Nephron progenitor cell (in vitro differentiated cells): ENCODE results near the gene PALD1.

Experiments used
- DNase-seq: peaks from one replicate; pipeline ENCODE4 v3.0.0; 2021
- H3K27ac Mint-ChIP-seq: 2 replicates; pipeline ENCODE4 v1.8.0; 2021; ENCODE audit warnings: mild to moderate bottlenecking, moderate library complexity, mixed read lengths
- H3K27me3 Mint-ChIP-seq: 2 replicates; pipeline ENCODE4 v1.8.0; 2021; ENCODE audit warnings: mild to moderate bottlenecking, low read depth, mixed read lengths; ENCODE audit not compliant: poor library complexity
- H3K36me3 Mint-ChIP-seq: 2 replicates; pipeline ENCODE4 v1.8.0; 2021; ENCODE audit warnings: low read depth, mixed read lengths
- H3K4me1 Mint-ChIP-seq: 2 replicates; pipeline ENCODE4 v1.8.0; 2021; ENCODE audit warnings: mixed read lengths
- H3K4me3 Mint-ChIP-seq: 2 replicates; pipeline ENCODE4 v1.8.0; 2021; ENCODE audit warnings: mild to moderate bottlenecking, moderate library complexity, mixed read lengths
- H3K9me3 Mint-ChIP-seq: 2 replicates; pipeline ENCODE4 v1.8.0; 2021; ENCODE audit warnings: mild to moderate bottlenecking, moderate library complexity, mixed read lengths
- TF ChIP-seq, protein P1 (sequence below): fragments of 200-600 bp; sonication (generic); IDR thresholded peaks from 2 replicates; pipeline ENCODE4 v1.5.0; 2021; ENCODE audit warnings: antibody characterized with exemption

Gene PALD1

DNA sequence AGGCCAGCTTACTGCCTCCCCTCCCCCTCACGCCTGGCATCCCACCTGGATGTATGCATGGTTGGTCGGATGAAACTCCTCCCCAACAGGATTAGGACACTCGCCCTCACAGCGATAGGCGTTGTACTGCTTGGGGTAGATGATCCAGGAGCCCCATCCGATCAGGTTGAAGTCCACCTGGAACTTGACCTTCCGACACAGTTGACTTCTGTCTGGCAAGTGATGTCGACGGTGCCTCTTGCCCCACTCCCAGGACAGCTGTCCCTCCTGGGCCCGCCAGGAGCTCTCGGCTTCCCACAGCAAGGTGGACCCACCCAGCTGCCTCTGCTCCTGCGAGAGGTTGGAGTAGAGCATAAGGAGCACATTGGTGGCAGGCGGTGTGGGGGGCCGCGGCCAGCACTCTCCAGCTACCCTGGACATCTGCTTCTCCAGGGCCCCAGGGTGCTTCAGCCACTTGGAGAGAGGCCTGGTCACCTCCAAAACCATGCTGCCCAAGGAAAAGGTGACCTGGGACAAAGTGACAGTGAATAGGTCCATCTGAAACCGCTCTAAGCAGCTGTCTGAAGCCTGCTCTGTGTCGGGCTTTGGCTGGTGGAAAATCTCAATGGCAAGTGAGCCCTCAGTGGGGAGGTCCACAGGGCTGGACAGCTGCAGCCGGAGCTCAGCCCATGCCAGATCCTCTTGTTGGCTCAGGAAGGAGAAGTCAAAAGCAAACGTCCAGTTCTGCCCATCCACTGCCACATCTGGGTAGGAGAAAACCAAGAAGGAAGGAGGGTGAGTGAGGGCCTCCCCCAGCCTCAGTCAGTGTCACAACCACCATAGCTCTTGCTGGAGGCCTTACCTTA is 43.1 kb upstream of the PALD1 start:
- Mint-ChIP-seq H3K9me3 (no peaks in the 10 kb centered on the region), H3K36me3 (no peaks in the 10 kb centered on the region), H3K4me1 (peaks cover 17% of the 10 kb centered on the region), H3K4me3 (no peak overlapping the region), H3K27me3 (peaks cover 37% of the 10 kb centered on the region), H3K27ac (no peak overlapping the region)
- no peak for DNase-seq
- TF ChIP-seq, protein P1, sequence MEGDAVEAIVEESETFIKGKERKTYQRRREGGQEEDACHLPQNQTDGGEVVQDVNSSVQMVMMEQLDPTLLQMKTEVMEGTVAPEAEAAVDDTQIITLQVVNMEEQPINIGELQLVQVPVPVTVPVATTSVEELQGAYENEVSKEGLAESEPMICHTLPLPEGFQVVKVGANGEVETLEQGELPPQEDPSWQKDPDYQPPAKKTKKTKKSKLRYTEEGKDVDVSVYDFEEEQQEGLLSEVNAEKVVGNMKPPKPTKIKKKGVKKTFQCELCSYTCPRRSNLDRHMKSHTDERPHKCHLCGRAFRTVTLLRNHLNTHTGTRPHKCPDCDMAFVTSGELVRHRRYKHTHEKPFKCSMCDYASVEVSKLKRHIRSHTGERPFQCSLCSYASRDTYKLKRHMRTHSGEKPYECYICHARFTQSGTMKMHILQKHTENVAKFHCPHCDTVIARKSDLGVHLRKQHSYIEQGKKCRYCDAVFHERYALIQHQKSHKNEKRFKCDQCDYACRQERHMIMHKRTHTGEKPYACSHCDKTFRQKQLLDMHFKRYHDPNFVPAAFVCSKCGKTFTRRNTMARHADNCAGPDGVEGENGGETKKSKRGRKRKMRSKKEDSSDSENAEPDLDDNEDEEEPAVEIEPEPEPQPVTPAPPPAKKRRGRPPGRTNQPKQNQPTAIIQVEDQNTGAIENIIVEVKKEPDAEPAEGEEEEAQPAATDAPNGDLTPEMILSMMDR = no peak

DNA sequence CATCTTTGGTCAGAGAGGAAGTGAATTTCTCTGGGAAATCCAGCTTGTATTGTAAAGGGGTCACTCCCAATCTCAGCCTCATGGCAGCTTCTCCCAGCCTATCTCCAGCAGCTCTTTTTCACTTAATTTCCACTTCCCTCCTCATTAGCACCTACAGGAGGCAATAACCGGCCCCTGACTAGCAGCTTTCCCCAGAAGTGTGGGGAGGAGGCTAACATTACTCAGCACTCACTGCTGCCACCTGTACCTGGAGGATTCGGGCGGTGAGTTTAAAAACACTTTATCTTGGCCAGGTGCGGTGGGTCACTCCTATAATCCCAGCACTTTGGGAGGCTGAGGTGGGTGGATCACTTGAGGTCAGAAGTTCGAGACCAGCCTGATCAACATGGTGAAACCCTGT is 40.8 kb upstream of the PALD1 start:
- Mint-ChIP-seq H3K36me3 (no peaks in the 10 kb centered on the region), H3K27ac (no peak overlapping the region), H3K4me1 (peaks cover 28% of the 10 kb centered on the region), H3K4me3 (no peak overlapping the region), H3K27me3 (peaks cover 59% of the 10 kb centered on the region), H3K9me3 (no peaks in the 10 kb centered on the region)
- DNase-seq = no peak
- TF ChIP-seq, protein P1 = no peak

DNA sequence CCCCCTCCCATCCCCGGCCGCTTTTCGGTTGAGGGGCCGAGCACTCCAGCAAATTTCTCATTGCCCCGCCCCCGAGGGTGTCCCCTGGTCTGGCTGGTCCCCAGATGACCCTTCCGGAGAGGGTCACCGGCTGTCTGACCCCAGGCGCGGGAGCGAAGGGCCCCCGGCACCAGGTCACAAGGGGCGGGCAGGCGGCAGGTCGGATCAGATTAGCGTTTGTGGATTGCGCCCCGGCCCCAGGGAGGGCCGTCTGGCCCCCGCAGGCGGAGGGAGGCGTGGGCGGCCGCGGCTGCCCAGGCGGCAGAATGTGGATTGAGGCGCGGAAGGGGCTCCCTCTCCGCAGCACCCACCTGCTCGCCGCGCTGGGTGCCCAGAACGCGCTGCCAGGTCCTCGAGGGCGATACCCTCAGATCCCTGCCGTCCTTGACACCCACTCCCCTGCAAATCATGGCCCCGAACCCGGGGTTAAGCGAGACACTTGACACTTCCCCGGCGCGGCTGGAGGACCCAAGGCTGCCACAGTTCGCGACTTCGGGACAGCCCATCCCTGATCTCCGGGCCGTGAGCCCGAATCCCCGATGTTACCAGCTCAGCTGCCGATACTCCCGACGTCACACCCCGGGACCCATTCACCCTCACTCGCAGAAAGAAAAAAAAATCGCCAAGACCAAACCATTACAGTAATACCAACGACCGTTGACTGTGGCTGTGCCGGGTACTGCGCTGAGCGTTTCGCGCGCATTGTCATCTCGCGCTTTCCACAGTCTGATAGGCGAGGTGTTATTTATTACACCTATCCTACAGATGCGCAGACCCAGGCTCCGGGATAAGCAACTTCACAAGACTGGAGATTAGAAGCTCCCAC is 38.0 kb upstream of the PALD1 start:
- peaks cover 83% of the 10 kb centered on the region for H3K27me3 Mint-ChIP-seq
- H3K4me3 Mint-ChIP-seq = peak overlapping the region; percentile 78
- TF ChIP-seq, protein P1 = no peak
- H3K36me3 Mint-ChIP-seq = no peaks in the 10 kb centered on the region
- DNase-seq = peak; percentile 61
- no peaks in the 10 kb centered on the region for H3K9me3 Mint-ChIP-seq
- peaks cover 35% of the 10 kb centered on the region for H3K4me1 Mint-ChIP-seq
- H3K27ac Mint-ChIP-seq = no peak overlapping the region

DNA sequence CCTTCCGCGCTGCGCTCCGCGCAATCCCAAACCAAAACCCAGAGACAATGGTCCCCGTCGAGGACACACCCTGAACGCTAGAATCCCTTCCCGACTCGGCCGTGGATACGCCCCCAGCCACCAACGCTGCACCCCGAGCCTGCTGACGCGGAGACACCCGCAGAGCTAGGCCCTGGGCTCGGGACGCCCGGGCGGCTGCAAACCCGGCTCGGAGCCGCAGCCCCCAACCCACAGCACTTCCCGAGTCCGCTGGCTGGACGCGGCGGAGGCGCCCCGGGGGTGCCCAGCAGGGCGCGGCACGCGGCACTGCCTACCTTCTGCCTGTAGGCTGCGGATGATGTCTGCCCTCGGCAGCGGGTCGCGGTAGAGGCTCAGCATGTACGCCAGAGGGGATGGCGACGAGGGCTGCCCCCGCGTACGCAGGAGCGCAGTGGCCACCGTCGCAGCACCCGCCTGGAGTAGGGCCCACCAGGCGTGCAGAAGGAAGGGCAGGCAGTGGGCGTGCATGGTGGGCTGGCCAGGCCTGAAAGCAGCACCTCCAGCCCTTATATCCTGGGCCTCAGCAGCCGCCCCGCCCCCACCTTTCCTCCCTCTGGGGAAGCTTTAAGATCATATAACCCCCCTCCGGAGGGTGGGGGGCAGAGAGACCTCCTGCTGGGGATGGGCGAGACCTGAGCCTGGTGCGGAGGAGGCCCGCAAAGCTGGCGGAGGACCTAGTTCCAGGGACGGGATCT is 37.2 kb upstream of the PALD1 start, which contains the start of gene NODAL:
Gene NODAL (minus strand): TSS at position 521 of the 734 bp plus-strand sequence. CDS start 14 bp downstream, at position 507.
- Mint-ChIP-seq H3K4me1 (peaks cover 43% of the 10 kb centered on the region), H3K27me3 (peaks cover 81% of the 10 kb centered on the region), H3K27ac (peak within 1 kb of the TSS; percentile 51), H3K36me3 (no peaks in the 10 kb centered on the region), H3K4me3 (peak within 1 kb of the TSS; percentile 78), H3K9me3 (no peaks in the 10 kb centered on the region)
- peak; percentile 51 for DNase-seq
- TF ChIP-seq, protein P1 = no peak

DNA sequence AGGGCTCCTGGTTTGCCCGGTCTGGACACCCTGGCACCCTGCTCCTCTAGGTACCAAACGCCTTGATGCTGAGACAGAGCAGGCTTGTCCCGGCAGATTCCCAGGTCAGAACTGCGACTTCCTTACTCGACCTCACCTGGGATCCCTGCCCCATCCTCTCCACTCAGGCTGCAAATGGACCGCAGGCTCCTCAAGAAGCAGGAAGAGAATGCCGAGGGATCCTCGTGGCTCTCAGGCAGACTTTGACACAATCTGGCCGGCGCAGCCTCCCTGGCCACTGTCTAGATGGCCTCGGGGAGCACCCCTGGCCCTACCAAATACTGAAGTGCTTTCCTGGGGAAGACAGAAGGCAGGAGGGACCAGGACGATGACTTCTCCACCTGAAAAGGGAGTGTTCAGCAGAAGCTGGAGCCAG is 36.7 kb upstream of the PALD1 start:
- Mint-ChIP-seq H3K9me3 (no peaks in the 10 kb centered on the region), H3K27me3 (peaks cover 78% of the 10 kb centered on the region), H3K4me1 (peaks cover 48% of the 10 kb centered on the region), H3K27ac (no peak overlapping the region), H3K36me3 (no peaks in the 10 kb centered on the region), H3K4me3 (peak overlapping the region; percentile 61)
- DNase-seq = no peak
- TF ChIP-seq, protein P1 = no peak
